Measurements from ENCODE around the gene TGM3.

GRCh38 chr20:2290486-2290885, 5.3 kb upstream of the TGM3 start:
- TF ChIP-seq EZH2 (IDR thresholded peaks at IDR 0.05; ENCODE audit: borderline replicate concordance, low read length): no peak
- TF ChIP-seq, protein P1, sequence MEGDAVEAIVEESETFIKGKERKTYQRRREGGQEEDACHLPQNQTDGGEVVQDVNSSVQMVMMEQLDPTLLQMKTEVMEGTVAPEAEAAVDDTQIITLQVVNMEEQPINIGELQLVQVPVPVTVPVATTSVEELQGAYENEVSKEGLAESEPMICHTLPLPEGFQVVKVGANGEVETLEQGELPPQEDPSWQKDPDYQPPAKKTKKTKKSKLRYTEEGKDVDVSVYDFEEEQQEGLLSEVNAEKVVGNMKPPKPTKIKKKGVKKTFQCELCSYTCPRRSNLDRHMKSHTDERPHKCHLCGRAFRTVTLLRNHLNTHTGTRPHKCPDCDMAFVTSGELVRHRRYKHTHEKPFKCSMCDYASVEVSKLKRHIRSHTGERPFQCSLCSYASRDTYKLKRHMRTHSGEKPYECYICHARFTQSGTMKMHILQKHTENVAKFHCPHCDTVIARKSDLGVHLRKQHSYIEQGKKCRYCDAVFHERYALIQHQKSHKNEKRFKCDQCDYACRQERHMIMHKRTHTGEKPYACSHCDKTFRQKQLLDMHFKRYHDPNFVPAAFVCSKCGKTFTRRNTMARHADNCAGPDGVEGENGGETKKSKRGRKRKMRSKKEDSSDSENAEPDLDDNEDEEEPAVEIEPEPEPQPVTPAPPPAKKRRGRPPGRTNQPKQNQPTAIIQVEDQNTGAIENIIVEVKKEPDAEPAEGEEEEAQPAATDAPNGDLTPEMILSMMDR (IDR thresholded peaks at IDR 0.05; ENCODE audit: low read length): no peak
